HepG2 (cell line): ENCODE results near the gene TLR6. TPM values are rescaled to one million over a fixed set of nuclear protein-coding genes. Genes with fewer than 3 reads are reported as not detected.

ENCODE experiments used
- ATAC-seq: fragments of 200-7000 bp; cut with Tn5 transposase; 3 replicates; pipeline ENCODE4 v1.9.1; 2020; ENCODE audit warnings: mild to moderate bottlenecking, moderate library complexity
- BruUV-seq: library from RNA; stranded (reverse); fragments of 400-500 nt; replicated peaks from 2 replicates; lab custom pipeline; 2021; lab: Mats Ljungman, UMichigan
- CTCF ChIA-PET: fragments of 300-600 bp; formaldehyde crosslinking; extraction: SDS; loops from one replicate; lab custom pipeline; 2021; ENCODE audit warnings: low total read pairs, inconsistent platforms, low intra/inter-chr PET ratio; lab: Yijun Ruan, JAX
- POLR2A ChIA-PET: fragments of 350-600 bp; sonication (Branson Sonifier 250); formaldehyde crosslinking; loops from one replicate; lab custom pipeline; 2020; ENCODE audit warnings: antibody characterized with exemption, inconsistent platforms; lab: Yijun Ruan, JAX
- DNase-seq: peaks from one replicate; pipeline ENCODE4 v3.0.0-alpha.2; 2015; ENCODE audit warnings: low spot score
- FAIRE-seq: peaks from 3 replicates; lab custom pipeline; 2011; peaks lifted over from hg19 to GRCh38; lab: Jason Lieb, UNC
- H2AFZ ChIP-seq: one replicate; pipeline ENCODE4 v1.6.1; 2011; ENCODE audit warnings: low read length, inconsistent platforms
- H3K27ac ChIP-seq: fragments of 300-600 bp; 3 replicates; pipeline ENCODE4 v1.8.0; 2011; ENCODE audit warnings: mixed run types, mild to moderate bottlenecking, mixed read lengths, low read length, inconsistent platforms; ENCODE audit not compliant: insufficient read depth; ENCODE audit errors: extremely low read length
- H3K27me3 ChIP-seq, 2 experiments: fragments of 200-600 bp in 1 of 2; 2 replicates in 1 of 2; 3 replicates in 1 of 2; pipeline versions ENCODE4 v1.6.0 to v1.8.0; 2011; ENCODE audit warnings: low read length in 2 of 2, mild to moderate bottlenecking in 2 of 2, moderate library complexity in 2 of 2, inconsistent platforms in 1 of 2; ENCODE audit not compliant: insufficient read depth in 2 of 2, control insufficient read depth in 1 of 2
- H3K36me3 ChIP-seq, 2 experiments: fragments of 200-600 bp in 1 of 2; replicated peaks in 1 of 2; 2 replicates in 1 of 2; 3 replicates in 1 of 2; pipeline versions ENCODE4 v1.5.1 to v1.8.0; 2011; ENCODE audit warnings: low read length in 2 of 2, inconsistent platforms in 1 of 2; ENCODE audit not compliant: insufficient read depth in 2 of 2, control insufficient read depth in 1 of 2
- H3K4me1 ChIP-seq: 2 replicates; pipeline ENCODE4 v1.5.1; 2012; ENCODE audit warnings: low read length, inconsistent platforms; ENCODE audit not compliant: insufficient read depth
- H3K4me2 ChIP-seq: 2 replicates; pipeline ENCODE4 v1.6.0; 2011; ENCODE audit warnings: low read depth, low read length, inconsistent platforms
- H3K4me3 ChIP-seq, 3 experiments: fragments of 200-600 bp in 1 of 3; sonication (generic), shearing (Covaris generic) in 1 of 3; replicated peaks in 1 of 3; 2 replicates each; pipeline ENCODE4 v1.5.1; 2011 to 2016; ENCODE audit warnings: low read length in 3 of 3, inconsistent platforms in 2 of 3, low read depth in 2 of 3, mild to moderate bottlenecking in 2 of 3, control low read depth in 1 of 3, mixed read lengths in 1 of 3; ENCODE audit not compliant: insufficient read depth in 1 of 3
- H3K79me2 ChIP-seq: one replicate; pipeline ENCODE4 v1.6.1; 2011; ENCODE audit warnings: low read length, inconsistent platforms; ENCODE audit not compliant: insufficient read depth
- H3K9ac ChIP-seq: 2 replicates; pipeline ENCODE4 v1.6.0; 2011; ENCODE audit warnings: mild to moderate bottlenecking, low read depth, low read length, inconsistent platforms; ENCODE audit not compliant: insufficient read depth
- H3K9me3 ChIP-seq: 2 replicates; pipeline ENCODE4 v1.5.1; 2012; ENCODE audit warnings: mild to moderate bottlenecking, low read length
- H4K20me1 ChIP-seq: 2 replicates; pipeline ENCODE4 v1.6.0; 2011; ENCODE audit warnings: inconsistent platforms, mild to moderate bottlenecking, low read length, moderate library complexity; ENCODE audit not compliant: insufficient read depth
- ATF7-NPFF ChIP-seq: sonication (generic); formaldehyde crosslinking; IDR thresholded peaks from 2 replicates; pipeline ENCODE4 v1.8.1; 2023; ENCODE audit warnings: mild to moderate bottlenecking, low read depth, missing genetic modification reagents, moderate library complexity
- ATRX ChIP-seq: sonication (generic); formaldehyde crosslinking; IDR thresholded peaks from 2 replicates; pipeline ENCODE4 v1.4.0; 2020; ENCODE audit warnings: missing genetic modification reagents, borderline replicate concordance
- FOXC1 ChIP-seq: sonication (generic); formaldehyde crosslinking; IDR thresholded peaks from 2 replicates; pipeline ENCODE4 v1.8.0; 2022; ENCODE audit warnings: mild to moderate bottlenecking, missing genetic modification reagents, borderline replicate concordance
- HOXD1 ChIP-seq: sonication (generic); formaldehyde crosslinking; IDR thresholded peaks from 2 replicates; pipeline ENCODE4 v1.5.0; 2020; ENCODE audit warnings: missing genetic modification reagents
- IKZF1 ChIP-seq: fragments of 450-650 bp; IDR thresholded peaks from 2 replicates; pipeline ENCODE4 v1.7.1; 2016
- JARID2 ChIP-seq: sonication (generic); formaldehyde crosslinking; IDR thresholded peaks from 2 replicates; pipeline ENCODE4 v1.8.1; 2023; ENCODE audit warnings: missing genetic modification reagents, inconsistent platforms; ENCODE audit not compliant: insufficient replicate concordance
- MED8 ChIP-seq: sonication (generic); formaldehyde crosslinking; IDR thresholded peaks from 2 replicates; pipeline ENCODE4 v1.8.1; 2023; ENCODE audit warnings: mild to moderate bottlenecking, missing genetic modification reagents; ENCODE audit not compliant: insufficient replicate concordance
- MZF1 ChIP-seq: sonication (generic); formaldehyde crosslinking; IDR thresholded peaks from 2 replicates; pipeline ENCODE4 v1.8.1; 2023; ENCODE audit warnings: mild to moderate bottlenecking, missing genetic modification reagents, borderline replicate concordance
- RBFOX2 ChIP-seq: fragments of 200-400 bp; formaldehyde crosslinking; IDR thresholded peaks from 2 replicates; pipeline ENCODE4 v1.6.1; 2017; ENCODE audit warnings: low read depth, mild to moderate bottlenecking, low read length
- SNAI1 ChIP-seq: sonication (generic); formaldehyde crosslinking; IDR thresholded peaks from 2 replicates; pipeline ENCODE4 v1.5.0; 2020; ENCODE audit warnings: mild to moderate bottlenecking, missing genetic modification reagents, borderline replicate concordance
- SP5 ChIP-seq: IDR thresholded peaks from 2 replicates; pipeline ENCODE4 v1.6.1; 2016; ENCODE audit warnings: low read depth, borderline replicate concordance
- ZNF792 ChIP-seq: IDR thresholded peaks from 2 replicates; pipeline ENCODE4 v1.6.1; 2016
- WGBS: methylation state at CpG from one replicate; pipeline ENCODE4 v1.1.6; 2017; ENCODE audit warnings: low lambda C conversion rate; 5-methylcytosine and 5-hydroxymethylcytosine counted together
- in situ Hi-C: cut with HindIII; loops from 2 replicates; pipeline ENCODE4 v1.10.0; 2017; ENCODE audit warnings: low pct_unique_long_range_greater_than_20kb; ENCODE audit not compliant: extremely low pct_ligation_motif_present
- intact Hi-C: fragments of 100-400 bp; cut with micrococcal nuclease; formaldehyde crosslinking; loops from one replicate; pipeline ENCODE4 v1.10.0; 2022; ENCODE audit not compliant: unreplicated experiment
- polyA plus RNA-seq, 8 experiments: library from polyadenylated mRNA; depleted of rRNA in 3 of 8; stranded (reverse) in 7 of 8; unstranded in 1 of 8; fragments of >200 nt; fragmentation: Illumina TruSeq in 4 of 8; extraction: Trizol in 4 of 8; gene quantifications; 2 replicates each; pipeline versions ENCODE4 v1.2.1 to v1.2.3, GENCODE V29; 2011 to 2016; ENCODE audit warnings: low read depth in 4 of 8, missing spikeins in 1 of 8, mixed read lengths in 1 of 8; ENCODE audit not compliant: insufficient read depth in 1 of 8
- total RNA-seq, 5 experiments: library from RNA; depleted of rRNA; stranded (reverse); fragments of >200 nt; fragmentation: Illumina TruSeq; extraction: Trizol; gene quantifications; 2 replicates each; pipeline ENCODE4 v1.2.3, GENCODE V29; 2016; ENCODE audit warnings: low read depth in 1 of 5
- TF ChIP-seq, protein P1 (sequence below): sonication (generic); formaldehyde crosslinking; IDR thresholded peaks from 2 replicates; pipeline ENCODE4 v1.5.1; 2020; ENCODE audit warnings: missing genetic modification reagents, mild to moderate bottlenecking, borderline replicate concordance
- TF ChIP-seq, protein P2 (sequence below): sonication (generic); formaldehyde crosslinking; IDR thresholded peaks from 2 replicates; pipeline ENCODE4 v1.4.0; 2020; ENCODE audit warnings: mild to moderate bottlenecking, missing genetic modification reagents

The TLR6 gene
- total and polyA plus RNA-seq, 2 of the 13 experiments (the other 11 are each of a cell fraction or from before 2014, with no cell fraction given), result 0.33 to 0.71 TPM

DNA sequence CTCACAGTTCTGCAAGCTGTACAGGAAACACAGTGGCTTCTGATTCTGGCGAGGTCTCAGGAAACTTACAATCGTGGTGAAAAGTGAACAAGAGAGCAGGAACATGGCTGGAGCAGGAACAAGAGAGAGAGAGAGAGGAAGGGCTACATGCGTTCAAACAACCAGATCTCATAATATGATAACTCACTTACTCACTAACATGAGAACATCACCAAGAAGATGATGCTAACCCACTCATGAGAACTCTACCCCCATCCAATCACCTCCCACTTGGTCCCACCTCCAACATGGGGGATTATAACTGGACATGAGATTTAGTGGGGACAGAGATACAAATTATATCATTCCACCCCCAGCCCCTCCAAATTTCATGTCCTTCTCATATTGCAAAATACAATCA lies 42.2 kb downstream of the TLR6 start:
- ChIA-PET POLR2A (no interaction called here), CTCF (no interaction called here)
- no TSS peak for BruUV-seq
- H3K4me1 ChIP-seq, result no peaks in the 10 kb centered on the region; the same call in 1 of the 2 replicates
- no peak overlapping the region for H3K4me3 ChIP-seq
- H3K9me3 ChIP-seq, result no peaks in the 10 kb centered on the region
- H4K20me1 ChIP-seq, result no peaks in the 10 kb centered on the region
- intact Hi-C loops (no loop called here), in situ Hi-C loops (no loop called here)
- H3K27ac ChIP-seq, result no peak overlapping the region
- H3K9ac ChIP-seq, result no peak overlapping the region
- H2AFZ ChIP-seq, result no peak overlapping the region
- H3K36me3 ChIP-seq, result no peaks in the 10 kb centered on the region
- no peaks in the 10 kb centered on the region for H3K27me3 ChIP-seq
- ATAC-seq (no peak), FAIRE-seq (no peak), DNase-seq (no peak)
- 0% methylated on average over 3 of the region's 3 CpGs for WGBS
- no peak overlapping the region for H3K4me2 ChIP-seq
- TF ChIP-seq ZNF792, result no peak
- no peak for TF ChIP-seq ATRX
- no peak for TF ChIP-seq SNAI1 (CRISPR knock-in tag)
- TF ChIP-seq, protein P1, sequence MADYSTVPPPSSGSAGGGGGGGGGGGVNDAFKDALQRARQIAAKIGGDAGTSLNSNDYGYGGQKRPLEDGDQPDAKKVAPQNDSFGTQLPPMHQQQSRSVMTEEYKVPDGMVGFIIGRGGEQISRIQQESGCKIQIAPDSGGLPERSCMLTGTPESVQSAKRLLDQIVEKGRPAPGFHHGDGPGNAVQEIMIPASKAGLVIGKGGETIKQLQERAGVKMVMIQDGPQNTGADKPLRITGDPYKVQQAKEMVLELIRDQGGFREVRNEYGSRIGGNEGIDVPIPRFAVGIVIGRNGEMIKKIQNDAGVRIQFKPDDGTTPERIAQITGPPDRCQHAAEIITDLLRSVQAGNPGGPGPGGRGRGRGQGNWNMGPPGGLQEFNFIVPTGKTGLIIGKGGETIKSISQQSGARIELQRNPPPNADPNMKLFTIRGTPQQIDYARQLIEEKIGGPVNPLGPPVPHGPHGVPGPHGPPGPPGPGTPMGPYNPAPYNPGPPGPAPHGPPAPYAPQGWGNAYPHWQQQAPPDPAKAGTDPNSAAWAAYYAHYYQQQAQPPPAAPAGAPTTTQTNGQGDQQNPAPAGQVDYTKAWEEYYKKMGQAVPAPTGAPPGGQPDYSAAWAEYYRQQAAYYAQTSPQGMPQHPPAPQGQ, result no peak
- H3K79me2 ChIP-seq, result no peaks in the 10 kb centered on the region

DNA sequence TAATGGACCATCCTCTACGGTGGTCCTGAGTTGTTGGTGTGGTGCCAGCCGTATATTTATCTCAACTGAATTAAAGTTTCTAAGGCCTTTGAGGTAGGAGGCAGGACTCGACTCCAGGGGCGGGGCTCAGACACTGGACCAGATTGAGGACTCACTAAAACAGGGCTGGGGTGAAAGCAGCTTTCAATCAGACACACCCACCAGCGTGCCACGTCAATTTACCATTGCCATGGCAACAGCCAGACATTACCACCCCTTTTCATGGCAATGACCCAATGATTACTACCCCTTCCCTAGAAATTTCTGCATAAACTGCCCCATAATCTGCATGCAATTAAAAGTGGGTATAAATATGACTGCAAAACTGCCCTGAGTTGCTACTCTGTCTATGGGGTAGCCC lies 45.3 kb downstream of the TLR6 start:
- no peak for FAIRE-seq
- Histone ChIP-seq H3K4me2 (no peak overlapping the region), H3K36me3 (no peaks in the 10 kb centered on the region), H3K79me2 (no peaks in the 10 kb centered on the region), H3K9ac (no peak overlapping the region)
- BruUV-seq, result no TSS peak
- intact Hi-C loops, result no loop called here
- TF ChIP-seq HOXD1 (CRISPR knock-in tag) (no peak), IKZF1 (no peak), RBFOX2 (no peak), SP5 (CRISPR knock-in tag) (no peak), FOXC1 (CRISPR knock-in tag) (no peak), MZF1 (CRISPR knock-in tag) (no peak), MED8 (CRISPR knock-in tag) (no peak), JARID2 (no peak), ATF7-NPFF (CRISPR knock-in tag) (no peak)
- TF ChIP-seq, protein P2, sequence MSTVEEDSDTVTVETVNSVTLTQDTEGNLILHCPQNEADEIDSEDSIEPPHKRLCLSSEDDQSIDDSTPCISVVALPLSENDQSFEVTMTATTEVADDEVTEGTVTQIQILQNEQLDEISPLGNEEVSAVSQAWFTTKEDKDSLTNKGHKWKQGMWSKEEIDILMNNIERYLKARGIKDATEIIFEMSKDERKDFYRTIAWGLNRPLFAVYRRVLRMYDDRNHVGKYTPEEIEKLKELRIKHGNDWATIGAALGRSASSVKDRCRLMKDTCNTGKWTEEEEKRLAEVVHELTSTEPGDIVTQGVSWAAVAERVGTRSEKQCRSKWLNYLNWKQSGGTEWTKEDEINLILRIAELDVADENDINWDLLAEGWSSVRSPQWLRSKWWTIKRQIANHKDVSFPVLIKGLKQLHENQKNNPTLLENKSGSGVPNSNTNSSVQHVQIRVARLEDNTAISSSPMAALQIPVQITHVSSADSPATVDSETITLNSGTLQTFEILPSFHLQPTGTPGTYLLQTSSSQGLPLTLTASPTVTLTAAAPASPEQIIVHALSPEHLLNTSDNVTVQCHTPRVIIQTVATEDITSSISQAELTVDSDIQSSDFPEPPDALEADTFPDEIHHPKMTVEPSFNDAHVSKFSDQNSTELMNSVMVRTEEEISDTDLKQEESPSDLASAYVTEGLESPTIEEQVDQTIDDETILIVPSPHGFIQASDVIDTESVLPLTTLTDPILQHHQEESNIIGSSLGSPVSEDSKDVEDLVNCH (CRISPR knock-in tag), result no peak
- TF ChIP-seq, all 625 proteins: peak for 0
- DNase-seq (no peak), ATAC-seq (no peak)
- POLR2A ChIA-PET, result no interaction called here
- in situ Hi-C loops, result no loop called here
- H3K4me1 ChIP-seq, result no peaks in the 10 kb centered on the region
- no peaks in the 10 kb centered on the region for H4K20me1 ChIP-seq
- H2AFZ ChIP-seq, result no peak overlapping the region
- H3K27me3 ChIP-seq, result no peaks in the 10 kb centered on the region
- CTCF ChIA-PET, result no interaction called here
- 21% methylated on average over 6 of the region's 6 CpGs for WGBS
- no peaks in the 10 kb centered on the region for H3K9me3 ChIP-seq
- no peak overlapping the region for H3K27ac ChIP-seq
- no peak overlapping the region for H3K4me3 ChIP-seq
